HG03432 (cell line): ENCODE results near the gene HOXB4.

Experiments
- ATAC-seq: cut with Tn5 transposase; IDR thresholded peaks from one replicate; pipeline ENCODE4 v1.9.1; 2021; ENCODE audit warnings: mild to moderate bottlenecking, moderate library complexity; ENCODE audit not compliant: unreplicated experiment

HOXB4 gene

GRCh38 chr17:48561884-48562810 lies 16.0 kb downstream of the HOXB4 start:
- ATAC-seq = peak; percentile 61

GRCh38 chr17:48559840-48560817 lies 18.0 kb downstream of the HOXB4 start:
- ATAC-seq = no peak

- no peak for ATAC-seq
Observed at GRCh38 chr17:48559122-48559839, 18.9 kb downstream of the HOXB4 start.

- ATAC-seq = no peak
Observed at GRCh38 chr17:48558831-48559121, 19.4 kb downstream of the HOXB4 start.

- no peak for ATAC-seq
Observed at GRCh38 chr17:48558057-48558830, 19.9 kb downstream of the HOXB4 start.

- ATAC-seq = no peak
Observed at GRCh38 chr17:48556576-48557401, 21.4 kb downstream of the HOXB4 start.

GRCh38 chr17:48556229-48556575 lies 21.9 kb downstream of the HOXB4 start:
- no peak for ATAC-seq

- ATAC-seq = no peak
Observed at GRCh38 chr17:48555258-48556228, 22.6 kb downstream of the HOXB4 start.

- ATAC-seq = no peak
Observed at GRCh38 chr17:48554412-48555257, 23.5 kb downstream of the HOXB4 start.

- no peak for ATAC-seq
Observed at GRCh38 chr17:48553826-48554225, 24.3 kb downstream of the HOXB4 start.

- ATAC-seq = no peak
Observed at GRCh38 chr17:48553190-48553547, 25.0 kb downstream of the HOXB4 start.

- no peak for ATAC-seq
Observed at GRCh38 chr17:48552466-48553189, 25.5 kb downstream of the HOXB4 start.

GRCh38 chr17:48551596-48552465 lies 26.3 kb downstream of the HOXB4 start:
- ATAC-seq = no peak

GRCh38 chr17:48551214-48551555 lies 27.0 kb downstream of the HOXB4 start:
- ATAC-seq = no peak

GRCh38 chr17:48550502-48551213 lies 27.5 kb downstream of the HOXB4 start:
- no peak for ATAC-seq
